Stimulated activated naive B cell treated with anti-CD40 and anti-IgM and Interleukin-4, amounts not matched to agents 10 μg/mL and 1 μg/mL and 100 μg/mL, for 72 hours (primary cell): Measurements from ENCODE around the gene DPYD.

Experiments
- ATAC-seq, 2 donors: fragments of 150-1000 bp; cut with Tn5 transposase; replicated peaks; 2 replicates each; pipeline ENCODE4 v1.10.0; 2021; ENCODE audit warnings: moderate library complexity in 1 of 2
- DNase-seq: peaks from one replicate; pipeline ENCODE4 v3.0.0; 2021
- H3K27ac Mint-ChIP-seq: one replicate; pipeline ENCODE4 v1.8.0; 2022; ENCODE audit warnings: mild to moderate bottlenecking, mixed read lengths
- H3K27me3 Mint-ChIP-seq, 2 donors: one replicate each; pipeline ENCODE4 v1.8.0; 2022; ENCODE audit warnings: mixed read lengths in 2 of 2
- H3K36me3 Mint-ChIP-seq, 2 donors: one replicate each; pipeline ENCODE4 v1.8.0; 2022; ENCODE audit warnings: mixed read lengths in 2 of 2, mild to moderate bottlenecking in 1 of 2
- H3K4me1 Mint-ChIP-seq, 2 donors: one replicate each; pipeline ENCODE4 v1.8.0; 2022; ENCODE audit warnings: mixed read lengths in 2 of 2, mild to moderate bottlenecking in 1 of 2
- H3K4me3 Mint-ChIP-seq, 2 donors: one replicate each; pipeline ENCODE4 v1.8.0; 2022; ENCODE audit warnings: mild to moderate bottlenecking in 2 of 2, mixed read lengths in 2 of 2, moderate library complexity in 1 of 2
- H3K9me3 Mint-ChIP-seq, 2 donors: one replicate each; pipeline ENCODE4 v1.8.0; 2022; ENCODE audit warnings: mixed read lengths in 2 of 2, mild to moderate bottlenecking in 1 of 2

The DPYD gene

GRCh38 chr1:97767381-97767780 lies 153.5 kb downstream of the DPYD start:
- Mint-ChIP-seq H3K9me3 (no peaks in the 10 kb centered on the region), H3K36me3 (peaks cover 0 to 7% of the 10 kb centered on the region in 2 donors), H3K4me3 (no peak overlapping the region), H3K27ac (peak overlapping the region; percentile 62), H3K27me3 (no peaks in the 10 kb centered on the region), H3K4me1 (peaks cover 13 to 28% of the 10 kb centered on the region in 2 donors)
- no peak for DNase-seq
- no peak for ATAC-seq

- H3K27ac Mint-ChIP-seq = no peak overlapping the region
- H3K27me3 Mint-ChIP-seq = no peaks in the 10 kb centered on the region
- H3K4me1 Mint-ChIP-seq = peaks cover 13 to 28% of the 10 kb centered on the region in 2 donors
- H3K36me3 Mint-ChIP-seq = peaks cover 3 to 22% of the 10 kb centered on the region in 2 donors
- no peak overlapping the region for H3K4me3 Mint-ChIP-seq
- ATAC-seq (no peak), DNase-seq (no peak)
- peaks cover 2 to 3% of the 10 kb centered on the region in 2 donors for H3K9me3 Mint-ChIP-seq
Measured at GRCh38 chr1:97764991-97765390, 155.8 kb downstream of the DPYD start.

GRCh38 chr1:97761637-97762036 lies 159.2 kb downstream of the DPYD start:
- H3K36me3 Mint-ChIP-seq = peaks cover 3 to 26% of the 10 kb centered on the region in 2 donors

GRCh38 chr1:97759078-97759477 lies 161.8 kb downstream of the DPYD start:
- Mint-ChIP-seq H3K9me3 (peaks cover 2 to 3% of the 10 kb centered on the region in 2 donors), H3K4me3 (no peak overlapping the region), H3K4me1 (peaks cover 3 to 9% of the 10 kb centered on the region in 2 donors), H3K36me3 (peaks cover 3 to 26% of the 10 kb centered on the region in 2 donors), H3K27ac (no peak overlapping the region), H3K27me3 (no peaks in the 10 kb centered on the region)
- ATAC-seq (no peak), DNase-seq (no peak)

More at GRCh38 chr1:97761637-97762036, 159.2 kb downstream of the DPYD start:
- no peaks in the 10 kb centered on the region for H3K27me3 Mint-ChIP-seq
- H3K4me3 Mint-ChIP-seq = no peak overlapping the region
- H3K27ac Mint-ChIP-seq = no peak overlapping the region
- DNase-seq = no peak
- H3K9me3 Mint-ChIP-seq = peaks cover 2 to 3% of the 10 kb centered on the region in 2 donors
- no peak for ATAC-seq
- peaks cover 12 to 25% of the 10 kb centered on the region in 2 donors for H3K4me1 Mint-ChIP-seq

GRCh38 chr1:97758541-97759057 lies 162.2 kb downstream of the DPYD start:
- Mint-ChIP-seq H3K27ac (no peak overlapping the region), H3K36me3 (peaks cover 3 to 26% of the 10 kb centered on the region in 2 donors), H3K27me3 (no peaks in the 10 kb centered on the region), H3K9me3 (peaks cover 2 to 3% of the 10 kb centered on the region in 2 donors), H3K4me3 (no peak overlapping the region), H3K4me1 (peaks cover 2 to 5% of the 10 kb centered on the region in 2 donors)
- ATAC-seq = no peak
- DNase-seq = no peak

- DNase-seq (no peak), ATAC-seq (no peak)
- no peak overlapping the region for H3K4me3 Mint-ChIP-seq
- H3K27ac Mint-ChIP-seq = no peak overlapping the region
- no peaks in the 10 kb centered on the region for H3K27me3 Mint-ChIP-seq
- peaks cover 2 to 3% of the 10 kb centered on the region in 2 donors for H3K36me3 Mint-ChIP-seq
- peaks cover 6 to 17% of the 10 kb centered on the region in 2 donors for H3K4me1 Mint-ChIP-seq
- no peaks in the 10 kb centered on the region for H3K9me3 Mint-ChIP-seq
Measured at GRCh38 chr1:97745912-97746311, 174.9 kb downstream of the DPYD start.

GRCh38 chr1:97744977-97745376 lies 175.9 kb downstream of the DPYD start:
- DNase-seq (no peak), ATAC-seq (no peak)
- Mint-ChIP-seq H3K4me3 (no peak overlapping the region), H3K27me3 (no peaks in the 10 kb centered on the region), H3K9me3 (no peaks in the 10 kb centered on the region), H3K27ac (peak overlapping the region; percentile 26), H3K4me1 (peaks cover 6 to 19% of the 10 kb centered on the region in 2 donors), H3K36me3 (peaks cover 2% of the 10 kb centered on the region in 2 donors)

GRCh38 chr1:97743129-97743528 lies 177.7 kb downstream of the DPYD start:
- ATAC-seq = no peak

GRCh38 chr1:97740891-97741290 lies 179.9 kb downstream of the DPYD start:
- DNase-seq (no peak), ATAC-seq (peak in 1 of 2 donors; percentile 27)
- H3K4me1 Mint-ChIP-seq = peaks cover 6 to 19% of the 10 kb centered on the region in 2 donors
- H3K27ac Mint-ChIP-seq = no peak overlapping the region
- H3K27me3 Mint-ChIP-seq = no peaks in the 10 kb centered on the region
- no peaks in the 10 kb centered on the region for H3K9me3 Mint-ChIP-seq
- H3K36me3 Mint-ChIP-seq = no peaks in the 10 kb centered on the region
- no peak overlapping the region for H3K4me3 Mint-ChIP-seq

More at GRCh38 chr1:97743129-97743528, 177.7 kb downstream of the DPYD start:
- Mint-ChIP-seq H3K4me1 (peaks cover 6 to 19% of the 10 kb centered on the region in 2 donors), H3K27me3 (no peaks in the 10 kb centered on the region), H3K36me3 (peaks cover 0 to 2% of the 10 kb centered on the region in 2 donors), H3K9me3 (no peaks in the 10 kb centered on the region), H3K4me3 (no peak overlapping the region), H3K27ac (no peak overlapping the region)
- DNase-seq = no peak

GRCh38 chr1:97739596-97740103 lies 181.2 kb downstream of the DPYD start:
- Mint-ChIP-seq H3K9me3 (no peaks in the 10 kb centered on the region), H3K4me1 (peaks cover 6 to 19% of the 10 kb centered on the region in 2 donors), H3K36me3 (no peaks in the 10 kb centered on the region), H3K27me3 (no peaks in the 10 kb centered on the region), H3K4me3 (no peak overlapping the region), H3K27ac (no peak overlapping the region)
- no peak for DNase-seq
- no peak for ATAC-seq

- no peak for ATAC-seq
Measured at GRCh38 chr1:97738270-97738669, 182.6 kb downstream of the DPYD start.

GRCh38 chr1:97730271-97730670 lies 190.6 kb downstream of the DPYD start:
- Mint-ChIP-seq H3K4me1 (peaks cover 0 to 4% of the 10 kb centered on the region in 2 donors), H3K9me3 (no peaks in the 10 kb centered on the region), H3K27me3 (no peaks in the 10 kb centered on the region), H3K36me3 (no peaks in the 10 kb centered on the region), H3K4me3 (no peak overlapping the region), H3K27ac (no peak overlapping the region)
- DNase-seq (no peak), ATAC-seq (no peak)

More at GRCh38 chr1:97738270-97738669, 182.6 kb downstream of the DPYD start:
- no peak overlapping the region for H3K4me3 Mint-ChIP-seq
- H3K36me3 Mint-ChIP-seq = no peaks in the 10 kb centered on the region
- H3K27me3 Mint-ChIP-seq = no peaks in the 10 kb centered on the region
- H3K9me3 Mint-ChIP-seq = no peaks in the 10 kb centered on the region
- no peak for DNase-seq
- peaks cover 6 to 19% of the 10 kb centered on the region in 2 donors for H3K4me1 Mint-ChIP-seq
- H3K27ac Mint-ChIP-seq = no peak overlapping the region

- peaks cover 6 to 8% of the 10 kb centered on the region in 2 donors for H3K9me3 Mint-ChIP-seq
- H3K36me3 Mint-ChIP-seq = peaks cover 8 to 9% of the 10 kb centered on the region in 2 donors
- no peaks in the 10 kb centered on the region for H3K27me3 Mint-ChIP-seq
- no peak for ATAC-seq
- H3K4me1 Mint-ChIP-seq = peaks cover 0 to 4% of the 10 kb centered on the region in 2 donors
- H3K27ac Mint-ChIP-seq = no peak overlapping the region
- no peak for DNase-seq
- H3K4me3 Mint-ChIP-seq = no peak overlapping the region
Measured at GRCh38 chr1:97728436-97728835, 192.4 kb downstream of the DPYD start.

- no peak overlapping the region for H3K4me3 Mint-ChIP-seq
- ATAC-seq (no peak), DNase-seq (no peak)
- no peak overlapping the region for H3K27ac Mint-ChIP-seq
- H3K4me1 Mint-ChIP-seq = peaks cover 0 to 4% of the 10 kb centered on the region in 2 donors
- H3K27me3 Mint-ChIP-seq = no peaks in the 10 kb centered on the region
- peaks cover 8 to 9% of the 10 kb centered on the region in 2 donors for H3K36me3 Mint-ChIP-seq
- H3K9me3 Mint-ChIP-seq = peaks cover 6 to 8% of the 10 kb centered on the region in 2 donors
Measured at GRCh38 chr1:97727029-97727428, 193.8 kb downstream of the DPYD start.

- Mint-ChIP-seq H3K27ac (no peak overlapping the region), H3K36me3 (peaks cover 8 to 9% of the 10 kb centered on the region in 2 donors)
Measured at GRCh38 chr1:97726386-97726785, 194.4 kb downstream of the DPYD start.

More at GRCh38 chr1:97726386-97726785, 194.4 kb downstream of the DPYD start:
- no peak for ATAC-seq
- H3K9me3 Mint-ChIP-seq = peaks cover 6 to 8% of the 10 kb centered on the region in 2 donors
- H3K4me1 Mint-ChIP-seq = peaks cover 0 to 4% of the 10 kb centered on the region in 2 donors
- DNase-seq = no peak
- no peak overlapping the region for H3K4me3 Mint-ChIP-seq
- H3K27me3 Mint-ChIP-seq = no peaks in the 10 kb centered on the region
